Activated CD4-positive, alpha-beta memory T cell treated with anti-CD3 and anti-CD28 coated beads, Interleukin-2, amount 10 ng/mL, durations not matched to agents 7 days and 5 days (primary cell): ENCODE measurements around the gene SEPSECS. TPM values are rescaled to one million over a fixed set of nuclear protein-coding genes. Genes with fewer than 3 reads are reported as not detected.
"Not testable (repeated sequence)": the region's sequence is repeated elsewhere in the genome, so short reads cannot be mapped to it uniquely, and the experiment has no call there.

ENCODE experiments used
- CTCF ChIA-PET: fragments of 350-600 bp; sonication (Branson Sonifier 250); formaldehyde crosslinking; loops from one replicate; lab custom pipeline; 2021; ENCODE audit warnings: antibody characterized with exemption, inconsistent platforms; lab: Charles Lee
- POLR2A ChIA-PET: fragments of 350-600 bp; sonication (Branson Sonifier 250); formaldehyde crosslinking; loops from one replicate; lab custom pipeline; 2021; ENCODE audit warnings: antibody characterized with exemption; lab: Charles Lee
- DNase-seq: peaks from one replicate; pipeline ENCODE4 v3.0.0-alpha.2; 2020
- H3K27ac Mint-ChIP-seq: one replicate; pipeline ENCODE4 v1.8.0; 2021; ENCODE audit warnings: mild to moderate bottlenecking, mixed read lengths
- H3K27me3 Mint-ChIP-seq: one replicate; pipeline ENCODE4 v1.8.0; 2021; ENCODE audit warnings: mixed read lengths
- H3K36me3 Mint-ChIP-seq: one replicate; pipeline ENCODE4 v1.8.0; 2021; ENCODE audit warnings: low read depth, mixed read lengths
- H3K4me1 Mint-ChIP-seq: one replicate; pipeline ENCODE4 v1.8.0; 2021; ENCODE audit warnings: mixed read lengths
- H3K4me3 Mint-ChIP-seq: one replicate; pipeline ENCODE4 v1.8.0; 2021; ENCODE audit warnings: mild to moderate bottlenecking, mixed read lengths
- H3K9me3 Mint-ChIP-seq: one replicate; pipeline ENCODE4 v1.8.0; 2021; ENCODE audit warnings: mixed read lengths
- total RNA-seq, 2 experiments: library from RNA; stranded (reverse); gene quantifications; one replicate each; pipeline ENCODE4 v1.2.3, GENCODE V29; 2021

The SEPSECS gene
- total RNA-seq, 2 experiments from 2014 or later = 15.1 to 15.2 TPM

DNA sequence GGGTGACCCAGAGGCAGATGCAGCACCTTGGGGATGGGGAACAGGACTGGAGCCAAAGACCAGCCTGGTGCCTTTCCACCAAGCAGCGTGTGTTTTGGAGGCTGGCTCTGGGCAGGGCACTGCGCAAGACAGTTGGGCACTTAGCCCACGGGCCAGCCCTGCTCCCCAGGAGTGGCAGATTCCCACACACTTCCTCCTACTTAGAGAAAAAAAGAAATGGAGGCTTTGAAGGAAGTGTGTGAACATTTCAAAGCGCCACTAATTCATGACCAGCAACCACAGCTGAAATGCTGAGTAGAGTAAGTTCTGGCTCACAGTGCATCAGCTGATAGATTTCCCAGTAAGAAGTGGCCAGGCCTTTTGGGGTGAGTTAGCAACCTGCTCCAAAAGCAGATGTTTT lies 74.6 kb downstream of the SEPSECS start:
- no peaks in the 10 kb centered on the region for H3K4me1 Mint-ChIP-seq
- H3K27ac Mint-ChIP-seq = no peak overlapping the region
- CTCF ChIA-PET = no interaction called here
- no peak overlapping the region for H3K4me3 Mint-ChIP-seq
- H3K27me3 Mint-ChIP-seq = peaks cover 37% of the 10 kb centered on the region
- no peaks in the 10 kb centered on the region for H3K9me3 Mint-ChIP-seq
- no peak for DNase-seq
- POLR2A ChIA-PET = no interaction called here
- H3K36me3 Mint-ChIP-seq = no peaks in the 10 kb centered on the region

DNA sequence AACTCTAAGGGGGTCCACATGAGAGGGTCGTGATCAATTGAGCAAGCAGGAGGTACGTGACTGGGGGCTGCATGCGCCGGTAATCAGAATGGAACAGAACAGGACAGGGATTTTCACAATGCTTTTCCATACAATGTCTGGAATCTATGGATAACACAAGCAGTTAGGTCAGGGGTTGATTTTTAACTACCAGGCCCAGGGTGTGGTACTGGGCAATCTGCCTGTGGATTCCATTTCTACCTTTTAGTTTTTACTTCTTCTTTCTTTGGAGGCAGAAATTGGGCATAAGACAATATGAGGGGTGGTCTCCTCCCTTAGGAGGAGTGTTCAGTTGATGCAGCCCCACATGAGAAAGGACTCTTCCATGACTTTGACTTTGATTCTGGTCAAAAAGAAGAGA lies 76.8 kb downstream of the SEPSECS start:
- H3K4me1 Mint-ChIP-seq, H3K27ac Mint-ChIP-seq, H3K9me3 Mint-ChIP-seq, DNase-seq, H3K36me3 Mint-ChIP-seq, POLR2A ChIA-PET, H3K4me3 Mint-ChIP-seq: not testable (repeated sequence)
- CTCF ChIA-PET = interaction anchor here (0.7 kb wide), 1 partner anchor 61 kb away, joined by 3 read pairs; no protein-coding TSS in a partner anchor
- peaks cover 33% of the 10 kb centered on the region for H3K27me3 Mint-ChIP-seq

DNA sequence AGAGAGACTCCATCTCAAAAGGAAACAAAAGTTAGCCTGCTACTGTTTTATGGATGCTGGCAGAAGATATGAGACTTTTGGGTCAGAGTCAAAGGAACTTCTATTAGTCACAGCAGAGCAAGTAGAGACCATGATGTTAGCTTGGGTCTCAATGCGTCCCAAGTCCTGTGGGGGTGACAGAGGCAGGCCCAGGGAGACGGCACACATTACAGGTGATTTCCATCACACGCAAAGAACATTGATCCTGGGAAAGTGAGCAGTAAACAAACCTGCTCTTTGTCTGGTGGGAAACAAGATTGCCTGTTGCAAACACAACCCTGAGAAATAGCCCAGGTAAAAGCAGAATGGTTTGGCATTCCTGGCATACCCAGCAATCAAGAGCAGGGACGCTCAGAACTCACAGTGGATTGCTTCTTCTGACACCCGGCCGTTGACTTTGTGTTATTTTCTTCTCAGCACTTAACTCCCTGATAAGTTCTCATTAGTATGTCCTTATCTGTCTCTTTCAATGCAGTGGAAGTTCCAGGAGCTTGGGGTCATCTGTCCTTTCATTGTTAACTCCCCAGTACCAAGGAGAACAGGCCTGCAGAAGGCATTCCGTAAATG lies 78.3 kb downstream of the SEPSECS start:
- Mint-ChIP-seq H3K27ac (no peak overlapping the region), H3K36me3 (no peaks in the 10 kb centered on the region), H3K9me3 (no peaks in the 10 kb centered on the region), H3K27me3 (peaks cover 22% of the 10 kb centered on the region), H3K4me3 (no peak overlapping the region), H3K4me1 (no peaks in the 10 kb centered on the region)
- ChIA-PET POLR2A (no interaction called here), CTCF (no interaction called here)
- DNase-seq = no peak

DNA sequence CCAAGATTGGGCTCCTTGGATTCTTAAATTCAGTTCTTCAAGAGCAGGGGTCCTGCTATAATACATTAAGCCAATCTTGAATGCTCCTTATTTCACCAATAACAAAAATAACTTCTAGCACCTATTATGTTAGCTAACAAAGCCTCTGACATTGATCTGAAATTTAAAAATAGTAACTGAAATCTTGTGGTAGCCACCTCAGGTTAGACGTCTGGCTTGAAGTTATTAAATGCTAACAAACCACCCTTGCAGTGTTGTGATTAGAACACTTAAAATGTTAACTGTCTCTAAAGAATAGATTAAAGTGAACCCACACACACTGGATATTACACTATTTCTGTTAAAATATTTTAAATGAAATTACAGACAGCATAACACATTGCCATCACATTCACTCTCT lies 79.7 kb downstream of the SEPSECS start:
- POLR2A ChIA-PET = no interaction called here
- H3K27me3 Mint-ChIP-seq = peaks cover 15% of the 10 kb centered on the region
- DNase-seq = no peak

DNA sequence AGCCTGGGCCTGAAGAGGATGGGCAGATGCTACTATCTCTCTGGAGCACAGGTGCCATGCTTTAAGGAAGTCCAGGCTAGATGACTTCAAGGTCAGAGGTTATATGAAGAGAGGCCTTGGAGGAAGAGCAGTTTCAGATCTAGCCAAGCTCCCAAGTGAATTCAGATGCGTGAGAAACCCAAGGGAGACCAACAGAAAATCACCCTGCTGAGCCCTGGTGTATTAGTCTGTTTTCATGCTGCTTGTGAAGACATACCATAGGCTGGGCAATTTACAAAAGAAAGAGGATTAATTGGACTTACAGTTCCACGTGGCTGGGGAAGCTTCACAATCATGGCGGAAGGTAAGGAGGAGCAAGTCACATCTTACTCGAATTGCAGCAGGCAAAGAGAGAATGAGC lies 81.7 kb downstream of the SEPSECS start:
- H3K36me3 Mint-ChIP-seq = no peaks in the 10 kb centered on the region
- DNase-seq = no peak
- H3K27me3 Mint-ChIP-seq = peaks cover 14% of the 10 kb centered on the region
- H3K4me3 Mint-ChIP-seq = no peak overlapping the region
- no peaks in the 10 kb centered on the region for H3K4me1 Mint-ChIP-seq
- no peaks in the 10 kb centered on the region for H3K9me3 Mint-ChIP-seq
- ChIA-PET POLR2A (no interaction called here), CTCF (no interaction called here)
- H3K27ac Mint-ChIP-seq = no peak overlapping the region

More for the DNA sequence above, 79.7 kb downstream of the SEPSECS start:
- Mint-ChIP-seq H3K27ac (no peak overlapping the region), H3K36me3 (no peaks in the 10 kb centered on the region), H3K9me3 (no peaks in the 10 kb centered on the region), H3K4me3 (no peak overlapping the region), H3K4me1 (no peaks in the 10 kb centered on the region)
- CTCF ChIA-PET = no interaction called here

DNA sequence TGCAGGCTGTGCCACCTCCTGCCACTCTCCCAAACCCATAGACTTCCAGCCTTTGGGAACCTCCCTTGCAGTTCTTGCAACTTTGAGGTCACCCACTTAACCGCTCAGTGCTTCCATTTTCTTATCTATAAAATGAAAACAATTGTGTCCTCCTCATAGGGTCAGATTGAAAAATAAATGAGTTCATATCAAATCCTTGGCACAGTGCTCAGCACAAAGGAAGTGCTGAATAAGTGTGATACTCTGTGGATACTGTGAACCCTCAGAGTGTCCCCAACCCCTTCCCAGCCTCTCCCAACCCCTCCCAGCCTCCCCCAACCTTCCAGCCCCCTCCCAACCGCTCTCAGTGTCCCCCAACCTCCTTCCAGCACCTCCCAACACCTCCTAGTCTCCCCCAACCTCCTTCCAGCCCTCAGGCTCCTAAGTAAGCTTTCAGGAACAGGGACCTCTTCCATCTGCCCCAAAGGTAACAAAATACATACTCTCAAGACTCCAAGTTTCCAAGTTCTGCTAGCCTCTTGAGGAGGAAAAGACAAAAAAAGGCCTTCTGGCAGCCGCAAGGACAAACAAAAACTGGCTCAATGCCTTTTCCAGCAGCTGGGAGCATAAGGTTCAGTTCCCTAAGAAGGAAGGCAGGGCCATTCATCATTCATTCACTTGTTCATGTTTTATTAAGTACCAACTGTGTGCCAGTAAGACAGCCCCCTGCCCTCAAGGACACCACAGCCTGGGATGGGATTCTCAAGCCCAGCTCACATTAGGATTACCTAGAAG lies 83.4 kb downstream of the SEPSECS start:
- Mint-ChIP-seq H3K4me3 (no peak overlapping the region), H3K27me3 (peaks cover 14% of the 10 kb centered on the region), H3K4me1 (no peaks in the 10 kb centered on the region), H3K27ac (no peak overlapping the region), H3K9me3 (no peaks in the 10 kb centered on the region), H3K36me3 (no peaks in the 10 kb centered on the region)
- ChIA-PET CTCF (no interaction called here), POLR2A (no interaction called here)
- DNase-seq = no peak

DNA sequence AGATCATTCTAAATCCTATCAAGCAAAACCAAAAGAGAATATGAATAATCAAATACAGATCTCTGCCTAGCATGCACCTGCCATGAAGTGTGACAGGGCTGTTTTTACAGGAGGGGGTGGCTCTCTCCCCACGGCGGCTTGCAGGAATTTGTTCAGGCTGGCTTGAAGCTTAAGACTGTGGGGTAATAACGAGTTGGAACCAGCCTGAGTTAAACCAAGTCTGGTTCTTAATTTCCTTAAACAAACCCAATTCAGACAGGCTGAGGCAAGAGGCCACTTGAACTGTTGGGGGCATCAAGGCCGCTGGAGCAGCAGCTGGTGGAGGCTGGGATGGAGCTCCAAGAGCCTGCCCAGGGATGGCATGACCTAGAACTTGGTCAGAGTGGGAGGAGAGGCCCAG lies 84.4 kb downstream of the SEPSECS start:
- H3K27ac Mint-ChIP-seq = no peak overlapping the region
- peaks cover 14% of the 10 kb centered on the region for H3K27me3 Mint-ChIP-seq
- POLR2A ChIA-PET = no interaction called here
- no peaks in the 10 kb centered on the region for H3K9me3 Mint-ChIP-seq
- CTCF ChIA-PET = no interaction called here
- H3K36me3 Mint-ChIP-seq = no peaks in the 10 kb centered on the region
- no peaks in the 10 kb centered on the region for H3K4me1 Mint-ChIP-seq
- no peak overlapping the region for H3K4me3 Mint-ChIP-seq
- no peak for DNase-seq

DNA sequence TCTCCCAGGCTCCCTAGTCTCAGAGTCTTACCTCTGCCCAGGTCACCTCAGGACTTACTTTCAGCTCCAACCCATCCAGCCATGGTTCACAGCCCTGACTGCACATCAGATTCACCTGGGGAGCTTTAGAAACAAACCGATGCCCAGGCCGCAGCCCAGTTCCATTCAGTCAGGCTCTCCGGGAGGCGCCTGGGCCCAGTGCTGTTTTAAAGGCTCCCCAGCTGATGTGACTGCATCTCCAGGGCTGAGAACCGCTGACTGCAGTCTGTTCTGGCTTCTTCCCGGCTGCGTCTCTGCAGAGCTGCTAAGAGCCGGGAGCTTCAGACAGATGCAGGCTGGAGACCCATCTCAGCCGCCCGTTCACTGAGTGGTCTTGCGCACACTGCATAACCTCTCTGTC lies 85.1 kb downstream of the SEPSECS start:
- DNase-seq = no peak
- CTCF ChIA-PET = no interaction called here
- Mint-ChIP-seq H3K36me3 (no peaks in the 10 kb centered on the region), H3K27me3 (peaks cover 12% of the 10 kb centered on the region), H3K4me3 (no peak overlapping the region), H3K9me3 (no peaks in the 10 kb centered on the region), H3K4me1 (no peaks in the 10 kb centered on the region), H3K27ac (no peak overlapping the region)
- POLR2A ChIA-PET = no interaction called here

DNA sequence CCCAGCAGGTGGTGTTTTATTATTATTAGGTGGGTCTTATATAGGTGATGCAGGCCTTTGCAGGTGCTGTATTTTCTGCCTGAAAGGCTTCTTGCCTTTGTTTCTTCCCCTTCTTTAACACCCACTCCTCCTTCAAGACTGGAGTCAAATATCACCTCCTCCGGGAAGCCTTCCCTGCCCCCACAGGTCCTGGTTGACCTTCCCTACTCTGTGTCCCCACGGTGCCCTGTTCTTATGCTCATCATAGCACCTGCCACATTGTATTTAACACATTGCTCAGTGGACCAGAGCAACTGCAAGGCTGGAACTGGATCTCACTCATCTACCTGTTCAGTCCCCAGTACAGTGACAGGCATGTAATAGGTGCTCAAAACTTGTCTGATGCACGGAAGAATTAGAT lies 89.7 kb downstream of the SEPSECS start:
- H3K36me3 Mint-ChIP-seq = no peaks in the 10 kb centered on the region
- no peak overlapping the region for H3K4me3 Mint-ChIP-seq
- CTCF ChIA-PET = no interaction called here

More for the DNA sequence above, 89.7 kb downstream of the SEPSECS start:
- no peak for DNase-seq
- H3K9me3 Mint-ChIP-seq = no peaks in the 10 kb centered on the region
- POLR2A ChIA-PET = no interaction called here
- no peaks in the 10 kb centered on the region for H3K4me1 Mint-ChIP-seq
- H3K27ac Mint-ChIP-seq = no peak overlapping the region
- H3K27me3 Mint-ChIP-seq = peaks cover 6% of the 10 kb centered on the region

Other genes starting within 250 kb of the SEPSECS start
- gene CCDC149, start 247.4 kb downstream of the SEPSECS start, total RNA-seq = not detected
- not detected for gene LGI2, start 129.5 kb downstream of the SEPSECS start, total RNA-seq
- gene PI4K2B, start 73.6 kb upstream of the SEPSECS start, total RNA-seq = 10 to 100 TPM; 49.2 to 49.5 TPM
- 1 to 10 TPM; 8.4 TPM for gene ZCCHC4, start 152.3 kb upstream of the SEPSECS start, total RNA-seq
- 10 to 100 TPM; 41.0 to 41.2 TPM for gene ANAPC4, start 216.8 kb upstream of the SEPSECS start, total RNA-seq